Left colon (tissue), 2 donors: ENCODE measurements around the gene FAM20C. TPM values are rescaled to one million over a fixed set of nuclear protein-coding genes. Genes with fewer than 3 reads are reported as not detected.
"Not testable (repeated sequence)": the region's sequence is repeated elsewhere in the genome, so short reads cannot be mapped to it uniquely, and the experiment has no call there.

Experiments
- ATAC-seq: fragments of 200-7000 bp; cut with Tn5 transposase; one replicate; pipeline ENCODE4 v1.9.1; 2020; ENCODE audit warnings: mild to moderate bottlenecking, moderate library complexity
- DNase-seq, 2 donors: peaks; one replicate each; pipeline ENCODE4 v3.0.0-alpha.2; 2020
- intact Hi-C, 2 donors: fragments of 100-400 bp; cut with DNase I in 1 of 2; cut with micrococcal nuclease in 1 of 2; formaldehyde crosslinking; loops; one replicate each; pipeline versions ENCODE4 v1.11.2 to v1.14.0; 2022; cut with DNase I, micrococcal nuclease
- total RNA-seq, 2 donors: library from RNA; stranded (reverse); fragmentation: NEBNext Ultra II Directional; extraction: Animal tissue kit (Norgen Biotek cat#: 25700); gene quantifications; one replicate each; pipeline ENCODE4 v1.2.1, GENCODE V29; 2021
- donor health status: DM: no; HTN: no; CAD: no.
- donor health status: DM: yes; HTN: yes; CAD: no.

The FAM20C gene
- total RNA-seq, 2 donors from 2014 or later: 11.3 to 16.9 TPM

DNA sequence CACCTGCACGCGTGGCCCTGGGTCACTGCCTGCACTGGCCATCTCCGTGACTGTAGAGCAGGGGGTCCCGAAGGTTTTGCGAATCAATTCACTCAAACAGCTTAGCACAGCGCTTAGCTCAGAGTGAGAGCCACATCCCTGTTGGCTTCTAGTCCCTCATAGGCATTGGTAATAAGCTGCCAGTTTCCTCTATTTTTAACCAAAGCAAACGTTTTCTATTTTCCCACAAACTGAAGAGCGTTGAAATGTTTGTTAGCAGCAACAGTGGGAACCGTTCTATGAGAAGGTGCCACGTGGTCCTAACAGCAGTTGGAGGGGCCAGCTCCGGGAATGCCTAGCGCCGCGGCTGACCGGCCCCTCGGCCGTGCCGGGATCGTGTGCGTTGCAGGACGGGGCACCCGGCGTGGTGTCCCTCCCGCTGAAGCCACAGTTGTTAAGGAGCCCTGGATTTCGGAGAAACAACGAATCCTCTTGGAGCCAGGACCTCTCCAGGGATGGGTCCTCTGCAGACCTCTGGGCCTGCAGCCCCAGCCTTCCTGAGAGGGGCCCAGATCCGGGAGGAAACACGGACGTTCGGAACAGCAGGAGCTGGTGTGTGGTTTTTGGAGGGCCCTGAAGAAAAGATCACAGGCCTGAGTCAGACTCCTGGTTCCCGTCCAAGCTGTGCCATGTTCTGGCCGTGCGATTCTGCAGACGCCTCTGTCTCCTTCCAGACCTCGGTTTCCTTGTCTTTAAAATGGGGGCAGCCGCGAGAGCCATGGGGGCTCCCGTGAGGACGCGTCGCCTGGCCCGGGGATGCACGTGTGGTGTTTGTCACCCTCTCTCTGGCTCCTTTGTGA, 40.3 kb downstream of the FAM20C start:
- DNase-seq (no peak), ATAC-seq (no peak)
- intact Hi-C loops: no loop called here

DNA sequence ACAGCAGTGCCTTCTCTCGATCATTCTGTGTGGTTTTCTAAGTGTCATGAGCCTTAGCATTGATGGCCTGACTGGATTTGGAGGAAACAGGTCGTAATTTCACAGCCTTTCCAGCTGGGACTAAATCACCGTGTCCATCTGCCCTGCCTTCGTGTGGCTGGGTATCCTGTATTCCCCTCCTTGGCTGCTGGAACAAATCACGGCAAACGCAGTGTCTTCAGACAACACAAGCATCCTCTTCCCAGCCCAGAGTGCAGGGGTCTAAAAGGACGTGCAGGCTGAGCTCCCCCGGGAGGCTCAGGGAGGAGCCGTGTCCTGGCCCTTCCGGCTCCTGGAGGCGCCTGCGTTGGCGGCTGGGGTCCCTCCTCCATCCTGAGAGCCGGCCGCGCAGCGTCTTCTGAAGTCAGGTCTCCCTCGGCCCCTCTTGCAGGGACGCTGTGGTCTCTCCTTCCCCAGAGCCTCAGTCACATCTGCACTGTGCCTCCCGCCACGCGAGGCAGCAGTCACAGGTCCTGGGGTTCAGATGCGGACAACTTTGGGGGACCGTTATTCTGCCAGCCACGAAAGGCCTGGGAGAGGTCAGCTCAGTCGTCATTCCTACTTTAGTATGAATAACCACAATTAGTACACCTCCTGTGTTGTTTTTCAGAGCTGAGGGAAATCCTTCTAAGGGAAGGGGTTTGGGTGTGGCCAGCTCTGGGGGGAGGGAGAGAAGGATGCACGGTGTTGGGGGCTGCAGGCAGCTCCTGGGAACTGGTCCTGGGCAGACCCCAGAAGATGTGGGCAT, 41.1 kb downstream of the FAM20C start:
- intact Hi-C loops: no loop called here
- ATAC-seq: no peak
- DNase-seq: no peak

DNA sequence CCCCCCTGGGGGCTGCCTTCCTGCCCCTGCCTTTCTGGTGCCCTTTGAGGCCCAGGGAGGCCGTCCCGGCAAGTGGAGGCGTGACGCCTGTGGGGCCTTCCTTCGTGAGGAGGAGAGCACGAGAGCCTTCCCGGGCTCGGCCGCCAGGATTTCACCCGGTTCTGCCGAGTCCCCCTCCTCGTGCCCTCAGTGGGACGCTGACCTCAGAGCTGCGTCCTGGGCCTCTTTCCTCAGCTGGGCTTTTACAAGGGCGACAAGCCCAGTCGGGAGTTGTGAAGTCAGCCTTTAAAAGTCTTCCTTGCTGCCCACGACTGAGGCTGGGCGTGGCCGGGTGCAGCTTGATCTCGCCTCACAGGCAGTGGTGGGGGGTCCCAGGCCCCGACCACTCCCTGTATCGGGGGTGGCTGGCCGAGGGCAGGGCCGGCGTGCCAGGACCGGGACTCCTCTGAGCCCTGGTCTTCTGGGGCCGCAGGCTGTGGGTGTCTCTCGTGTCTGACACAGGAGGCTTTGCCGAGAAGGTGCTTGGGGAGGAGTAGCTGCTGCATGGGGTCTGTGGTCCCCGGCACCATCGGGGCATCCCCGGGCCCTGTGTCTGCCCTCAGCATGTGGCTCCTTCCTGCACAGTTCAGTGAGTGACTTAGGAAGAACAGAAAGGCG, 41.8 kb downstream of the FAM20C start:
- ATAC-seq (peak; percentile 43), DNase-seq (no peak)
- intact Hi-C loops: no loop called here

DNA sequence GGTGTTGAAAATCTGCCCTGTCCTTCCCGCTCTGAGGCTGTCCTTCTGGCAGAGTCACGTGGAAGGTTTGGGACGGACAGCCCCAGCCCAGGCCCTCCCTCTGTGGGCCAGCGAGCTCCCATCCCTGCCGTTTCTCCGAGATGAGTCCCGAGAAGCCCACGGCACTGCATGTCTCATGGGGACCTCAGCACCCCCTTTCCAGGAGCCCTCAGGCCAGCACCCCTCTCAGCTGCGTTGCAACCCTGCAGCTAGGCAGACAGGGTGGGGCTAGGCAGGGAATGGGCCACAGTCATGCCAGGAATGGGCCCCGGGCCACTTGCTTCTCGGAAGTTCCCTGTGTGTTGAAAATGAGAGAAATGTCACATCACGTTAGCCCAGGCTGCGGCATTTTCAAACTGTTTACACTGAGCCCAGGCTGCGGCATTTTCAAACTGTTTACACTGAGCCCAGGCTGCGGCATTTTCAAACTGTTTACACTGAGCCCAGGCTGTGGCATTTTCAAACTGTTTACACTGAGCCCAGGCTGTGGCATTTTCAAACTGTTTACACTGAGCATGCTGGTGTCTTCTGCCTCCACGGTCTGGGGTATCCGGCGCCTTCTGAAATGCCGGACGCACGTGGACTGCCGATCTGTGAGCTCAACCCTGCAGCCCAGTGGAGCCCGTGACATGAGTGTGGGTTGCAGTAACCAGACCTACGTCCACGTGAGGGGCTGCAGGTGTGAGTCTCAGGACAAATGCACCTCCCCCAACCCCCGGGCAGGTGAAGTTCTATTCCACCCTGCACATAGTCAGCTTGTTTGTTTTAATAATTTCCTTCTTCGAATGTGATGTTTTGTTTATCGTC, 42.6 kb downstream of the FAM20C start:
- intact Hi-C loops: no loop called here
- peak; percentile 61 for ATAC-seq
- DNase-seq: peak; percentile 19 to 52

DNA sequence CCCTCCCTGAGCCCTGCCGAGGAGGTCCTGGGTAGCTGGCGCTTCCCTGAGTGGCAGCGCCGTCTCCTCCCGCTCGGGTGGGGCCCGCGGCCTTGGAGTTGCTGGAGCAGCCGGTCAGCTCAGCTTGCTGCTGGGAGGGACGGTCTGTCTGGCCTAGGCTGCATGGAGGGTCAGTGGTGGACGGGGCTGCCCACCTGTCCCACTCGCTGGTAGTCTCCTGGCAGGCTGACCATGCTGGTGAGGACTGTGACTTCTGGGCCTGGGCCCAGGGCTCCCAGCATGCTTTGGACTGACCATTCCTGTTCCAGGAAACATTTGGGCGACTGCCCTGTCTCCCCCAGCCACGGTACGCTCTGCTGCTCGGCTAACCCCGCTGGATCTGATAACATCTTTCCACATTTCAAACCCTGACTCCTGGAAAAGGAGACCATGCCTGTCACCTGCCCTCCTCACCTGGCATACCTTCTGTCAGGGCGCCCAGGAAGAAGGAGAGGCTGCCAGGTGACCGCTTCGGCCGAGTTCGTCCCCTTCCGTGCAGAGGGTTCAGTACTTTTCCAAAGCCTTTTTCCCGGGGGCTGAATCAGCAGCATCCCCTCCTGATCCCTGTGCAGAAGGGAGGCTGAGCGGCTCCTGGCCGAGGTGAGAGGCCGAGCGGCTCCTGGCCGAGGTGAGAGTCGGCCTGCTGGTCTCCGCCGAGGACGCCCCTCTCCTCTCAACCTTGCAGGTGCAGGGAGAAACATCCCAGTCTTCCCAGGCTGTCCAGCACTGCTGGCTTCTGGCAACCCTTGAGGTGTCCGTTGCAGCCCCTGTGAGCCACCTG, 43.4 kb downstream of the FAM20C start:
- ATAC-seq (peak; percentile 11), DNase-seq (no peak)
- intact Hi-C loops: no loop called here

DNA sequence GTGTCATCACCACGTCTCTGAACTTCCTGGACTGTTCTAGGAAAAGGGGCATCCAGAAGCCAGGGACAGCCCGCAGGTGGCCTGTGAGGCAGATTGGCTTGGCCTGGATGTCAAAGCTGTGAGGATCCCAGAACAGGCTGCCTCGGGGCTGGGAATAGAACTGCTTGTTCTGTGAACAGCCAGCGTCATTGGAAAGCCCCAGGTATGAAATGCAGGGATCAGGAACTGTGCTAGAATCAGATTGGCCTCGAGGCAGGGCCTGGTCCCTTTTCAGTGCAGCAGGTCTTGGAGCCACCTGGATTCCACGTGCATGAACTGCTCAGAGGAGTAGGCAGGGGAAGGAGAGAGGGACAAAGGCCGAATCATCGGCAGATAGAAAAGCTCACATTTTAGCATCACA, 44.6 kb downstream of the FAM20C start:
- no peak for DNase-seq
- ATAC-seq: no peak
- intact Hi-C loops: no loop called here

DNA sequence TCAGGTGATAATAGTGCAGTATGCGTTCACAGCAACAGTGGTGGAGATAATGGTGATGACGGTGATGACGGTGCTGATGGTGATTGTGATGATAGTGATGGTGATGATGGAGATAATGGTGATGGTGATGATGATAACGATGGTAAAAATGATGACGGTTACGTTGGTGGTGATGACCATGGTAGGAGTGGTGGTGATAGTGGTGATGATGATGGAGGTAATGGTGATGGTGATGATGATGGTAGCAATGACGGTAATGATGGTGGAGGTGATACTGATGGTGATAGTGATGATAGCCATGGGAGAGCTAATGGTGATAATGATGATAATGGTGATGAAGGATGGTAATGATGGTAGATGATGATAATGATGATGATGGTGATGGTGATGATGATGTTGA, 45.0 kb downstream of the FAM20C start:
- no peak for ATAC-seq
- no peak for DNase-seq
- intact Hi-C loops: no loop called here

DNA sequence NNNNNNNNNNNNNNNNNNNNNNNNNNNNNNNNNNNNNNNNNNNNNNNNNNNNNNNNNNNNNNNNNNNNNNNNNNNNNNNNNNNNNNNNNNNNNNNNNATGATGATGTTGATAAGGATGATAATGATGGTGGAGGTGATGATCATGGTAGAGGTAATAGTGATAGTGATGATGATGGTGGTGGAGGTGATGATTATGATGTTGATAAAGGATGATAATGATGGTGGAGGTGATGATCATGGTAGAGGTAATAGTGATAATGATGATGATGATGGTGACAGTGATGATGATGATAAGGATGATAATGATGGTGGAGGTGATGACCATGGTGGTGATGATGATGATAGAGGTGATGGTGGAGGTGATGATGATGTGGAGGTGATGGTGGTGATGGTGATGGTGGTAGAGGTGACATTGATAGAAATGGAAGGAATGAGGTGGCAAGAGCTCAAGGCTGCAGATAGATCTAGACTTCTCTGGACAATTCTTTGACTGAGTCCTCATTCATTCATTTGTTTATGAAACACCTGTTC, 47.8 kb downstream of the FAM20C start:
- no peak for ATAC-seq
- intact Hi-C loops: no loop called here
- DNase-seq: no peak

DNA sequence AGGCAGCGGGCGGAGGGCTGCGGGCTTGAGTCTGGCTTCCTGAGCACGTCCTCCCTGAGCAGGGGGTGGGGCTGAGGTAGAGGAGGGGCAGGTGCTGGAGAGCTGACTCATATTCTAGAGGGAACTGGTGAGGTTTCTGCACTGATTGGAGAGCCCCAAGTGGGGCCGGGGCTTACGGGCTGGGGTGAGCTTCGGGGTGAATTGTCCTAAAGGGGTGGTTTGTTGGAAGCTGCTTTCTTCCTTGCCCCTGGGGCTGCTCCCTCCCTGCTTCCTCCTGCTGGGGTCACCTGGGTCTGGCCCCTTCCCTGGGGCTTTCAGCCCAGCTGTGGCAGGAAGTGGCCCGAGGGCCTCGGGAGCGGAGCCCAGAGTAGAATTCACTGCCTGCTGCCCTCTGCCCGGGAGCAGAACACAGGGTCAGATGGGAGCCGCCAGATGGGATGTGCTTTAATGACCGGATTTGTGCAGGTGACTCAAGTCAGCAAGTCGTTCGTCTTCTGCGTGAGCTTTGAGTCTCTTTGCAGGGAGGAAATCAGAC, 48.6 kb downstream of the FAM20C start:
- ATAC-seq (peak; percentile 14), DNase-seq (no peak)
- intact Hi-C loops: no loop called here

DNA sequence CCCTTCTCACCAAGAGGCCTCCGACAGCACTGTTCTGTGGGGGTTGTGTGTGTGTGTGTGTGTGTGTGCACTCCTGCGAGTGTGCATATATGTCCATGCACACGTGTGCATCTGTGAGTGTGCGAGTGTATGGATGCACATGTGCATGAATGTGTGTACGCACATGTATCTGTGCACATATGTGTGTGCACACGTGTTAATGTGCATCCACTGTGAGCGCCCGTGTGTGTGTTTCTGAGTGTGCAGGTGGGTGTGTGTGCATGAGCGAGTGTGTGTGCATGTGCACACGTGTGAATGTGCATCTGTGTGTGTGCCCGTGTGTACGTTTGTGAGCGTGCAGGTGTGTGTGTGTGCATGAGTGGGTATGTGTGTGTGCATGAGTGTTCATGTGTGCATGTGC, 49.1 kb downstream of the FAM20C start:
- DNase-seq (no peak), ATAC-seq (no peak)
- intact Hi-C loops: no loop called here

DNA sequence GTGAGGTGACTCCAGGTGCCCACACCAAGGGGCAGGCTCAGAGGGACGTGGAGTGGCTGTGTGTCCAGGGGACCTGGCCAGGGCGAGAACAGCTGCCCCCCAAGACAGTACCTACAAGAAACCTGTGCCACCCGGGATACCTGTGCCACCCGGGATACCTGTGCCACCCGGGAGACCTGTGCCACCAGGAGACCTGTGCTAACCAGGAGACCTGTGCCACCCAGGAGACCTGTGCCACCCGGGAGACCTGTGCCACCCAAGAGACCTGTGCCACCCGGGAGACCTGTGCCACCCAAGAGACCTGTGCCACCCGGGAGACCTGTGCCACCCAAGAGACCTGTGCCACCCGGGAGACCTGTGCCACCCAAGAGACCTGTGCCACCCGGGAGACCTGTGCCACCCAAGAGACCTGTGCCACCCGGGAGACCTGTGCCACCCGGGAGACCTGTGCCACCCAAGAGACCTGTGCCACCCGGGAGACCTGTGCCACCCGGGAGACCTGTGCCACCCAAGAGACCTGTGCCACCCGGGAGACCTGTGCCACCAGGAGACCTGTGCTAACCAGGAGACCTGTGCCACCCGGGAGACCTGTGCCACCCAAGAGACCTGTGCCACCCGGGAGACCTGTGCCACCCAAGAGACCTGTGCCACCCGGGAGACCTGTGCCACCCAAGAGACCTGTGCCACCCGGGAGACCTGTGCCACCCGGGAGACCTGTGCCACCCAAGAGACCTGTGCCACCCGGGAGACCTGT, 50.6 kb downstream of the FAM20C start:
- ATAC-seq, DNase-seq, intact Hi-C loops: not testable (repeated sequence)

DNA sequence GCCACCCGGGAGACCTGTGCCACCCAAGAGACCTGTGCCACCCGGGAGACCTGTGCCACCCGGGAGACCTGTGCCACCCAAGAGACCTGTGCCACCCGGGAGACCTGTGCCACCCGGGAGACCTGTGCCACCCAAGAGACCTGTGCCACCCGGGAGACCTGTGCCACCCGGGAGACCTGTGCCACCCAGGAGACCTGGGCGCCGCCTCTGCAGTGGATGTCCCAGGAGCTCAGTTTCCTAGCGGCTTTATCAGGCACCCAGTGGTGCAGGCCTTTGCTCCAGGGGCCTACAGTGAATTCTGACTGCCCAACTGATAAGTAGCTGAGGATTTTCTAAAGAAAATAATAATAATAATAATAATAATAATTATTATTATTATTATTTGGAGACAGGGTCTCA, 51.2 kb downstream of the FAM20C start:
- DNase-seq, ATAC-seq, intact Hi-C loops: not testable (repeated sequence)

DNA sequence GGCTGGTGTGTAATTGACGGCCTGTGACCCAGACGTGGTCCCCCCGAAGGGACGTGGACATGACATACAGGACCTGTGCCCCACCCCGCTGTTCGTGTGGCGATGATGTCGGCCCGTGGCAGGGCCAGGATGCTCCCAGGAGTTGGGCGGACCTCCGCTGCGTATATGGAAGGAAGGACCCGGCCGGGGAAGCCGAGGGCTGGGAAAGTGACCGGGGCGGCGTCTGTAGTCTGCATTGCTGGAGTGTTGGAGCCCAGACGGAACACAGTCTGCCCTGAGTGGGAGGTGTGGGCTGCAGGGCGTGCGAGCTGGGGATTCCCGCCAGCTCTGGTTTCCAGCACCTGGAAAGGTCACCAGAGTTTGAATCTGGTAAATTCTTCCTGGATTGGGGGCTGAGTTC, 52.6 kb downstream of the FAM20C start:
- intact Hi-C loops: no loop called here
- no peak for ATAC-seq
- DNase-seq: no peak

DNA sequence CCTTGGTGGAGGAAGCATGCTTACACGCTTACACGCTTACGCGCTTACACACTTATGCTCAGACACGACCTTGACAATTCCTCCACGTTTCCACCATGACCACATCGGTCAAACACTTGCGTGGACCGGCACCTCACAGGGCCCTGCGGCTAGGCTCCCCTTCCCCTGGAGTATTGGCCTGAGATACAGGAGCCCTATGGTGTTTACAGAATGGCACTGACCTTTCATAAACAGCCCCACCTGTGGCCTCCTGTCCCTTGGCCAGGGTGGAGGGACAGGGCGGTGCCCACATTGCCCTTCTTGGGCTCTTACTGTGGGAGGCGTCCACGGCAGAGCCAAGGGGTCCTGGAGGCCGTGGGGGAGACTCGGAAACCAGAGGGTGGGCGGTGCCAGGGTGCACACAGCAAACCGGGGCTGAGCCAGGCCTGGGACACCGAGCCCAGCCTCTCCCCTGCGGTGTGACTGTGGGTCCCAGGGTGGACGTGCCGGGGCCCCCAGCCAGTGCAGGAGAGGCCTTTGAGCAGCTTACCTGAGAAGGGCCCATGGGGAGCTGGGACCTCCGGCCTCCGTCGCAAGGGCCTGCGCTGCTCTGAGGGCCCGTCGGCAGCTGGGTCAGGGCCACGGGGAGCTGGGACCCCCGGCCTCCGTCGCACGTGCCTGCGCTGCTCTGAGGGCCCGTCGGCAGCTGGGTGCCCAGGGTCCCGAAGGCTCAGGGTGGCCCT, 53.4 kb downstream of the FAM20C start:
- DNase-seq: no peak
- intact Hi-C loops: no loop called here
- ATAC-seq: peak; percentile 43

DNA sequence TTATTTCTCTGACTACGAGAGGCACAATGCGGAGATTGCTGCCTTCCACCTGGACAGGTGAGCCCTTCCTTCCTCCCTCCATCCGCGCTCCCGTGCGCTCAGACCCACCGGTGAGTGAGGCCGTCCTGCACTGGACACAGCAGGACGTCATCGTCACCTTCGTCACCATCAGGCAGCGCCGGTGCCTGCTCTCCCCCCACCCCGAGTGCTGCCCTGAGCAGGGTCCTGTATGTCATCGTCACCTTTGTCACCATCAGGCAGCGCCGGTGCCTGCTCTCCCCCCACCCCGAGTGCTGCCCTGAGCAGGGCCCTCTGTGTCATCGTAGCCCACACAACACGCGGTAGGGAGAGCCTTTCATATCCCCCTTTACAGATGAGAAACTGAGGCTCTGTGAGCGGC, 54.1 kb downstream of the FAM20C start:
- DNase-seq (no peak), ATAC-seq (no peak)
- intact Hi-C loops: no loop called here

DNA sequence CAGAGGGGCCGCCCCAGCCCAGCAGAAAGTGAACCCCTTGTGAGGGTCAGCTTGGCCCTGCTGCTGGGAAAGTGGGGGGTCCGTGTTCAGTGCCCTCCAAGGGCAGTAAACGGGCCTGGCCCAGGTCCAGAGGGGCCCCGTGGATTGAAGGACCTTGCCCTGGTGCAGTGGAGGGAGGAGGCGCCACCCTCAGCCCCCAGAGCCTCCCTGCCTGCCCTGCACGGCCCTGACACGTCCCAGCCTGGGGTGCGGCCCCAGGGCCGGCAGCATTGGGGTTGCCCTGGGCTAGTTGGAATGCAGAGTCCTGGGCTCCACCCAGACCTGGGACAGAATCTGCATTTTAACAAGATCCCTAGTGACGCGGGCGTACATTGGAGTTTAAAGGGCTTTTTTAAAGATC, 54.8 kb downstream of the FAM20C start:
- intact Hi-C loops: no loop called here
- no peak for DNase-seq
- peak; percentile 32 for ATAC-seq
